Measurements from ENCODE around the gene NDUFA13. TPM values are rescaled to one million over a fixed set of nuclear protein-coding genes. Genes with fewer than 3 reads are reported as not detected.
"Not testable (repeated sequence)": the region's sequence is repeated elsewhere in the genome, so short reads cannot be mapped to it uniquely, and the experiment has no call there.

NDUFA13 gene
- total RNA-seq, result 100 to 1,000 TPM; 323 to 522 (median 409) TPM

- Histone ChIP-seq H3K4me3 (peak within 1 kb of the TSS; percentile 81 to 99 (median 85)), H3K4me1 (replicated peaks in 1 of 2) (peaks cover 7 to 10% of the 10 kb centered on the region in 2 donors), H3K27ac (peak within 1 kb of the TSS; percentile 79 to 84)
- ATAC-seq (replicated peaks in 6 of 8), result peak; percentile 92 to 97 (median 96)
- WGBS, 10 experiments, result 0 to 28% (median 8%) methylated on average over 2 to 17 of the region's 61 CpGs; no CpG with 5 or more reads in 3 of the 10 experiments
- in situ Hi-C loops (cut with MboI; ENCODE audit: low pct_unique_long_range_greater_than_20kb in 2 of 9, low sequenced_read_pairs in 9 of 9, unreplicated experiment in 9 of 9), result no loop called here
Observed at GRCh38 chr19:19515642-19516519, at the start of gene NDUFA13. Gene NDUFA13, plus strand, starts transcription at chr19:19516225. Its CDS starts 14 bp downstream, at chr19:19516239.

DNA sequence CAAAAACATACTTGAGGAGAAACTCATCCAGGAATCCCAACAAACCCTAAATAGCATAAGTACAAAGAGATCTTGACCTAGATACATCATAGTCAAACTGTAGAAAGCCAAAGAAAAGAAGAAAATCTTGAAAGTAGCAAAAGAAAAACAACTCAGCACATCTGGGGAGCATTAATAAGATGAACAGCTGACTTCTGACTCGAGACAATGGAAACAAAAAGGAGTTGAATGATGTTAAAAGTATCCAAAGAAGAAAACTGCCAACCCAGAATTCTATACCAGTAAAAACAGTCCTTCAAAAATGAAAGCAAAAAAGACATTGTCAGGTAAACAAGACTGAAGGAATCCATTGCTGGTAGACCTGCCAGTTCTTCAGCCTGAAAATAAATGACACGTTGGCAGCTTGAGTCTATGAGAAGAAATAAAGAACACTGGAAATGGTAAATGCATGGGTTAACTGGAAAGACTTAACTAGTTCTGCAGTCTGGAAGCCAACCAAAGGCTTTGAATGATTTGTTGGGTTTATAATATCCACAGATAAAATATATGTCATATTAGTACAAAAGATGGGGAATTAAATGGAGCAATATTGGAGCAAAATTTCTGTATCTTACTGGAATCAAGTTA lies 47.5 kb upstream of the NDUFA13 start:
- Histone ChIP-seq H3K4me1 (replicated peaks in 1 of 2) (peaks cover 15 to 16% of the 10 kb centered on the region in 2 donors), H3K27ac (no peak overlapping the region), H3K4me3 (no peak overlapping the region)
- WGBS, 10 experiments, result 56 to 100% (median 81%) methylated on average over 1 to 2 of the region's 2 CpGs
- no peak for ATAC-seq (replicated peaks in 6 of 8)
- in situ Hi-C loops (cut with MboI; ENCODE audit: low pct_unique_long_range_greater_than_20kb in 2 of 9, low sequenced_read_pairs in 9 of 9, unreplicated experiment in 9 of 9), result no loop called here

- Histone ChIP-seq H3K27ac (no peak overlapping the region), H3K4me3 (no peak overlapping the region), H3K4me1 (replicated peaks in 1 of 2) (peaks cover 13 to 15% of the 10 kb centered on the region in 2 donors)
- in situ Hi-C loops (cut with MboI; ENCODE audit: low pct_unique_long_range_greater_than_20kb in 2 of 9, low sequenced_read_pairs in 9 of 9, unreplicated experiment in 9 of 9), result no loop called here
- WGBS, 10 experiments, result 83 to 100% (median 100%) methylated on average over 1 to 3 of the region's 3 CpGs; no CpG with 5 or more reads in 2 of the 10 experiments
- ATAC-seq (replicated peaks in 6 of 8), result no peak
Observed at GRCh38 chr19:19470579-19470978, 45.4 kb upstream of the NDUFA13 start.

DNA sequence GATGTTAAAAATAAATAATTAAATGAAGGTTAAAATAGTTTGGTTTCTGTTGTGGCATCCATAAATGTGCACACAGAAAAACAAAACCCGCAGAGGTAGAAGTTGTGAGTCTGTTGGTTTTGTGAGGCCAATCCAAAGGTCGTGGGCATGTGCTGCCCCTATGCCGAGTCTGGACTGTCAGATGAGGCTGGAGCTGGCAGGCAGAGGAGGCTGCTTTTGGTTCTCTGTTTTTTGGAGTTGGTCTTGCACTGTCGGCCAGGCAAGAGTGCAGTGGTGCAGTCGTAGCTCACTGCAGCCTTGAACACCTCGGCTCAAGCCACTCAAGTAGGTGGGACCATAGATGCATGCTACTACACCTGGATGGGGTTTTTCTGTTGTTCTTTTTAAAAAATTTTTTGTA lies 44.3 kb upstream of the NDUFA13 start:
- Histone ChIP-seq H3K4me3 (no peak overlapping the region), H3K4me1 (replicated peaks in 1 of 2) (peaks cover 20 to 24% of the 10 kb centered on the region in 2 donors), H3K27ac (no peak overlapping the region)
- WGBS, 10 experiments, result 80 to 100% (median 89%) methylated on average over 1 to 5 of the region's 6 CpGs; no CpG with 5 or more reads in 2 of the 10 experiments
- no peak for ATAC-seq (replicated peaks in 6 of 8)
- in situ Hi-C loops (cut with MboI; ENCODE audit: low pct_unique_long_range_greater_than_20kb in 2 of 9, low sequenced_read_pairs in 9 of 9, unreplicated experiment in 9 of 9), result no loop called here

- peak in 2 of 8 experiments; percentile 20 to 25 for ATAC-seq (replicated peaks in 6 of 8)
- H3K27ac ChIP-seq; H3K4me3 ChIP-seq; in situ Hi-C loops (cut with MboI; ENCODE audit: low pct_unique_long_range_greater_than_20kb in 2 of 9, low sequenced_read_pairs in 9 of 9, unreplicated experiment in 9 of 9): not testable (repeated sequence)
- peaks cover 20 to 24% of the 10 kb centered on the region in 2 donors for H3K4me1 ChIP-seq (replicated peaks in 1 of 2)
- 53 to 100% (median 100%) methylated on average over 1 to 4 of the region's 5 CpGs; no CpG with 5 or more reads in 1 of the 10 experiments for WGBS, 10 experiments
Observed at GRCh38 chr19:19472106-19472505, 43.9 kb upstream of the NDUFA13 start.

- in situ Hi-C loops (cut with MboI; ENCODE audit: low pct_unique_long_range_greater_than_20kb in 2 of 9, low sequenced_read_pairs in 9 of 9, unreplicated experiment in 9 of 9), result loop anchor here in 5 of 9 experiments (25.0 kb wide), 4 partner anchors 88 to 338 kb away; partner anchors contain the start of genes MEF2B (in 1 of the 5) and TMEM161A (in 1 of the 5)
- H3K27ac ChIP-seq, result peak overlapping the region; percentile 24 to 81
- peaks cover 20 to 24% of the 10 kb centered on the region in 2 donors for H3K4me1 ChIP-seq (replicated peaks in 1 of 2)
- peak in 7 of 8 experiments; percentile 27 to 91 (median 89) for ATAC-seq (replicated peaks in 6 of 8)
- 6 to 69% (median 40%) methylated on average over 1 to 10 of the region's 21 CpGs; no CpG with 5 or more reads in 4 of the 10 experiments for WGBS, 10 experiments
- no peak overlapping the region for H3K4me3 ChIP-seq
Observed at GRCh38 chr19:19475015-19475765, 40.8 kb upstream of the NDUFA13 start.

GRCh38 chr19:19475849-19476828 lies 39.9 kb upstream of the NDUFA13 start:
- ATAC-seq (replicated peaks in 6 of 8), result peak in 6 of 8 experiments; percentile 34 to 63 (median 44)
- WGBS, 10 experiments, result 48 to 80% (median 60%) methylated on average over 2 to 10 of the region's 19 CpGs; no CpG with 5 or more reads in 1 of the 10 experiments
- no peak overlapping the region for H3K4me3 ChIP-seq
- in situ Hi-C loops (cut with MboI; ENCODE audit: low pct_unique_long_range_greater_than_20kb in 2 of 9, low sequenced_read_pairs in 9 of 9, unreplicated experiment in 9 of 9), result loop anchor here in 5 of 9 experiments (25.0 kb wide), 4 partner anchors 89 to 339 kb away; partner anchors contain the start of genes MEF2B (in 1 of the 5) and TMEM161A (in 1 of the 5)
- peak overlapping the region; percentile 24 to 81 for H3K27ac ChIP-seq
- H3K4me1 ChIP-seq (replicated peaks in 1 of 2), result peaks cover 20 to 24% of the 10 kb centered on the region in 2 donors

- Histone ChIP-seq H3K4me1 (replicated peaks in 1 of 2) (peaks cover 23 to 30% of the 10 kb centered on the region in 2 donors), H3K4me3 (no peak overlapping the region), H3K27ac (no peak overlapping the region)
- WGBS, 10 experiments, result 80 to 100% (median 94%) methylated on average over 2 to 6 of the region's 10 CpGs; no CpG with 5 or more reads in 3 of the 10 experiments
- in situ Hi-C loops (cut with MboI; ENCODE audit: low pct_unique_long_range_greater_than_20kb in 2 of 9, low sequenced_read_pairs in 9 of 9, unreplicated experiment in 9 of 9), result loop anchor here in 5 of 9 experiments (25.0 kb wide), 4 partner anchors 91 to 341 kb away; partner anchors contain the start of genes MEF2B (in 1 of the 5) and TMEM161A (in 1 of the 5)
- peak in 1 of 8 experiments; percentile 62 for ATAC-seq (replicated peaks in 6 of 8)
Observed at GRCh38 chr19:19477705-19478383, 38.2 kb upstream of the NDUFA13 start.

DNA sequence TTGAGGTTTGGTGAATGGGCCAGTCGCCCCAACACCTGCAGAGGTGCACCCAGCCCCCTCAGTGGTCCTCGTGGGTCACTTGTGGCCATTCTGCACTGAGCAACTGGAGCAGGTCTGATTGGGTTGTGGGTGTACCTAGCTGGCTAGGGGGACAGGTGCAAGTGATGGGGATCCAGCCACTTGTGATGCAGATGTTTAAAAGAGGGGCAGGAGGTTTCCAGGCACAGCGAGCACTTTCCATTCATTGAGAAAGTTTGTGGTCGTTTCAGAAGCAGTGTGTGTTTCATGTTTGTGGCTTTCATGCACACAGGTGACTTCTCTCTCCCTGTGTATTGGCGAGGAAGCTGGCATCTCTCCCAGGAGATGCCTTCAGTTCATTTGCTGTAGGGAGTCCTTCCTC lies 35.3 kb upstream of the NDUFA13 start:
- ATAC-seq (replicated peaks in 6 of 8), result no peak
- in situ Hi-C loops (cut with MboI; ENCODE audit: low pct_unique_long_range_greater_than_20kb in 2 of 9, low sequenced_read_pairs in 9 of 9, unreplicated experiment in 9 of 9), result loop anchor here in 5 of 9 experiments (25.0 kb wide), 4 partner anchors 93 to 343 kb away; partner anchors contain the start of genes MEF2B (in 1 of the 5) and TMEM161A (in 1 of the 5)

DNA sequence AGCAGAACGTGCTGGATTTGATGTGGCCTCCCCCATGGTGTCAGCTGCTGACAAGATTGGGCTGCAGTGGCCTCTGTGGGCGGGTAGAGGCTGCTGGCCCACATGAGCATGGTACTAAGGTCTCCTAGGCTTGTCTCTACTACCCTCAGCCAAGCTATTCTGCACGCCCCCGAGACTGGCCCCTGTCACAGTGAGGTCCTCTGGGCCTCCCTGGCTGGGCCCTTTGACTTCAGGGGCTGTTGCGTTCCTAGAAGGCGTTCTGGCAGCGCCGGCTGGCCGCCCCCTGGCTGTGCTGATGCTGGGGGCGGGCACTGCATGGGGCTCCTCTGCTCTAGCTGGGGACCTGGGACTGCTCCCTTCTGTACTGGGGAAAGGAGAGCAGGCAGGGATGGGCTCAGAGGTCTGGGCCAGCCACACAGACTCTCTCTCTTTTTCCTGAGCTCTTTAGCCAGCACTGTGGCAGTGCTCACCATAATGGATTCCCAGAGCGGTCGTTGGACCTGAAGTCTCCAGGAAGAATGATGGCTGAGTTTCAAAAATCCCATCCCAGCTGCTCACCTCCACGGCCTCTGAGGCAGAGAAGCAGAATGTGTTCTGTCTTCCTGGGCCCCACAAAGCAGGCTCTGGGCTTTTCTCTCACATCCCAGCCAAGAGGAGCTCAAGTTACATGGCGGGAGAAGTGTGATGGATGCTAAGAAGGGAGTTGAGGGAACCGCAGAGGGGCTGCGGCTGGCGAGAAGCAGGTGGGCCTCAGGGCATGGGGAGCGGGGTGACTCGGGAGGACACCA lies 33.0 kb upstream of the NDUFA13 start:
- Histone ChIP-seq H3K4me3 (no peak overlapping the region), H3K27ac (peak overlapping the region; percentile 64 to 74), H3K4me1 (replicated peaks in 1 of 2) (peaks cover 37 to 40% of the 10 kb centered on the region in 2 donors)
- ATAC-seq (replicated peaks in 6 of 8), result peak in 5 of 8 experiments; percentile 59 to 75 (median 67)
- 50 to 100% (median 80%) methylated on average over 1 to 11 of the region's 19 CpGs; no CpG with 5 or more reads in 2 of the 10 experiments for WGBS, 10 experiments
- in situ Hi-C loops (cut with MboI; ENCODE audit: low pct_unique_long_range_greater_than_20kb in 2 of 9, low sequenced_read_pairs in 9 of 9, unreplicated experiment in 9 of 9), result loop anchor here in 5 of 9 experiments (25.0 kb wide), 4 partner anchors 96 to 346 kb away; partner anchors contain the start of genes MEF2B (in 1 of the 5) and TMEM161A (in 1 of the 5)

More for the DNA sequence above, 35.3 kb upstream of the NDUFA13 start:
- no peak overlapping the region for H3K4me3 ChIP-seq
- peaks cover 27 to 33% of the 10 kb centered on the region in 2 donors for H3K4me1 ChIP-seq (replicated peaks in 1 of 2)
- no peak overlapping the region for H3K27ac ChIP-seq
- WGBS, 10 experiments, result 50 to 100% (median 88%) methylated on average over 1 to 4 of the region's 5 CpGs; no CpG with 5 or more reads in 4 of the 10 experiments
